ENCODE measurements around the gene GP1BA.

Gene GP1BA

DNA sequence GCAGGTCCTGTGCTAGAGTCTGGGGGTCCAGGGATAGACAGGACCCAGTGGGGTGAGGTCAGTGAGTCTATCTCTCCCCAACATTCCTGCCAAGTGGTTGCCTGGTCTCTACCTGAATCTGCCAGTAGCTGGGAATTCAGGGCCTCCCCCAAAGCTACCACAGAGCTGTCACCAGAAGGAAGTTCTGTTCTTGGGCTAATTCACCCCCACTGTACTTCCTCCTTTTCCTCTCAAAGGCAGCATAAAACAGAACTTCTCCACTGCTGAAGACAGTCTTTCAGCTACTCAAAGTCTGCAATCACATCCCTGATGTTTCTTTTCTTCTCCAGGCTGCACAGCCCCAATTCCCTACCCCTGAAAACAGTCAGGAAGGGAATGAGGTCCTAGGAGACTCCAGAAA, 46.6 kb downstream of the GP1BA start:
- DNase-seq: no peak

DNA sequence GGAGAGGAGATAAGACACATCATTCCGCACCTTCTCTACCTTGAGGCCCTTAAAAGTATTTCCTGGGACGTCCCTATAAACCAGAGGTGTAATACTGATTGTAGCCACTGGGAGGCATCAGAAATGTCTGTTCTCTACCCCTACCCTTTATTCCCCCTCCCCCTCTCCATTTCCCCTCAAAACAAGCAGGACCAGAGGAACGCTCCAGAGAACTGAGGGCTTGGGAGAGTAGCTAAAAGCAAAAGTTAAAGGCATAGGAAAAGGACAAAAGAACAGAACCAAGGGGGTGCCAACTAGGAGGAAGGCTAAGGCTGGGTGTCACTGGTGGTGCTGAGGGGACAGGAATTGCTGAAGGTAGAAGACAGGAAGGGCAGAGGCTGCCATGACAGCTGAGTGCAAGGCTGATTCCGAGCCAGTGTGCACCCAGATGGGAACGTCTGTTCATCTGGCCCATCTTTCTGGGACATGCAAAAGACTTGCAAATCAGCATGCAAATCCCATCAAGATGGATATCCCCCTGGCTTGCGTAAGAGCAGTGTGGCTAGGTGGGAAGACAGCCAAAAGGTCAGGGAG, 48.7 kb downstream of the GP1BA start:
- peak; percentile 7 to 13 for DNase-seq

DNA sequence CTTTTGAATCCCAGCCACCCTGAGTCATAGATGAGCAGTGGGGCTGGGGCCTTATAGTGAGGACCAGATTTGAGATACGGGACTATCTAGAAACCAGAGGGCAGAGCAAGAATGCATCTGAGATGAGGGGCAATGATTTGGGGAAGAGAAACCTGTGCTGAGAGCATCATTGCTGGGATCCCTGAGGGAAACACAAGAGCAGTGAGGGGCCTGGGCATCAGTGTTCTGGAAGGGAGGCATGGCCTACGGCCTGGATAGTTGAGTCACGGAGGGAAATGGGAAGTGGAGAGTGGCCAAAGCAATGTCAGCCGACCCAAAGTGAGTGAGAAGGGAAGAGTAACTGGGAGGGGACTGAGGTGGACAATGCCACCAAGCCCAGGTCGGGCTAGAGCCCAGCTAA, 50.2 kb downstream of the GP1BA start:
- DNase-seq: no peak

Data from NCI-H2081 (cell line).